SK-MEL-5 (cell line): ENCODE measurements around the gene ARHGAP28. TPM values are rescaled to one million over a fixed set of nuclear protein-coding genes. Genes with fewer than 3 reads are reported as not detected.
"Not testable (repeated sequence)": the region's sequence is repeated elsewhere in the genome, so short reads cannot be mapped to it uniquely, and the experiment has no call there.

Source experiments
- DNase-seq: peaks from one replicate; pipeline ENCODE4 v3.0.0-alpha.2; 2016; ENCODE audit warnings: low read depth, low spot score
- in situ Hi-C: cut with HindIII; loops from 2 replicates; pipeline ENCODE4 v1.10.0; 2016; ENCODE audit warnings: low sequenced_read_pairs, high pct_unique_total_duplicates, low pct_unique_long_range_greater_than_20kb
- total RNA-seq: library from RNA; depleted of rRNA; stranded (reverse); fragments of >200 nt; shearing (Covaris generic); gene quantifications from 2 replicates; pipeline ENCODE4 v1.2.3, GENCODE V29; 2014

ARHGAP28 gene
- total RNA-seq, 1 experiment from 2014 or later: 1.8 TPM

GRCh38 chr18:6793455-6793854 lies 63.9 kb downstream of the ARHGAP28 start:
- in situ Hi-C loops: no loop called here
- no peak for DNase-seq

- no peak for DNase-seq
- in situ Hi-C loops: no loop called here
Measured at GRCh38 chr18:6793986-6794385, 64.5 kb downstream of the ARHGAP28 start.

- no peak for DNase-seq
- in situ Hi-C loops: no loop called here
Measured at GRCh38 chr18:6795307-6795706, 65.8 kb downstream of the ARHGAP28 start.

- in situ Hi-C loops: no loop called here
Measured at GRCh38 chr18:6796511-6796910, 67.0 kb downstream of the ARHGAP28 start.

GRCh38 chr18:6797171-6797570 lies 67.7 kb downstream of the ARHGAP28 start:
- in situ Hi-C loops: no loop called here
- no peak for DNase-seq

More at GRCh38 chr18:6796511-6796910, 67.0 kb downstream of the ARHGAP28 start:
- DNase-seq: no peak

GRCh38 chr18:6798896-6799295 lies 69.4 kb downstream of the ARHGAP28 start:
- in situ Hi-C loops: no loop called here
- no peak for DNase-seq

- DNase-seq, in situ Hi-C loops: not testable (repeated sequence)
Measured at GRCh38 chr18:6800309-6800708, 70.8 kb downstream of the ARHGAP28 start.

GRCh38 chr18:6807515-6808257 lies 78.2 kb downstream of the ARHGAP28 start:
- no peak for DNase-seq
- in situ Hi-C loops: no loop called here

GRCh38 chr18:6810191-6810590 lies 80.7 kb downstream of the ARHGAP28 start:
- in situ Hi-C loops: no loop called here
- DNase-seq: peak; percentile 5

- no peak for DNase-seq
- in situ Hi-C loops: no loop called here
Measured at GRCh38 chr18:6811816-6812215, 82.3 kb downstream of the ARHGAP28 start.

- in situ Hi-C loops: no loop called here
- no peak for DNase-seq
Measured at GRCh38 chr18:6814882-6815425, 85.4 kb downstream of the ARHGAP28 start.

GRCh38 chr18:6816154-6816553 lies 86.6 kb downstream of the ARHGAP28 start:
- in situ Hi-C loops: no loop called here

GRCh38 chr18:6819332-6819731 lies 89.8 kb downstream of the ARHGAP28 start:
- DNase-seq: no peak
- in situ Hi-C loops: no loop called here

More at GRCh38 chr18:6816154-6816553, 86.6 kb downstream of the ARHGAP28 start:
- no peak for DNase-seq

GRCh38 chr18:6820314-6820713 lies 90.8 kb downstream of the ARHGAP28 start:
- no peak for DNase-seq

GRCh38 chr18:6821356-6821755 lies 91.8 kb downstream of the ARHGAP28 start:
- in situ Hi-C loops: no loop called here
- DNase-seq: no peak

More at GRCh38 chr18:6820314-6820713, 90.8 kb downstream of the ARHGAP28 start:
- in situ Hi-C loops: no loop called here

- in situ Hi-C loops, DNase-seq: not testable (repeated sequence)
Measured at GRCh38 chr18:6827161-6827560, 97.6 kb downstream of the ARHGAP28 start.

GRCh38 chr18:6827566-6827965 lies 98.0 kb downstream of the ARHGAP28 start:
- DNase-seq, in situ Hi-C loops: not testable (repeated sequence)

GRCh38 chr18:6830916-6831315 lies 101.4 kb downstream of the ARHGAP28 start:
- DNase-seq: no peak
- in situ Hi-C loops: no loop called here

GRCh38 chr18:6835345-6835744 lies 105.8 kb downstream of the ARHGAP28 start:
- DNase-seq: no peak
- in situ Hi-C loops: no loop called here
